Amygdala (tissue), 56 donors: ENCODE results near the gene ARSA.

ENCODE experiments used
- DNase-seq, 56 donors: peaks; one replicate each; lab custom pipeline; 2025; lab: John Stamatoyannopoulos, UW

Gene ARSA

GRCh38 chr22:50583294-50583861, 44.6 kb downstream of the ARSA start:
- no peak for DNase-seq

GRCh38 chr22:50582493-50583293, 45.3 kb downstream of the ARSA start, which contains the start of gene CHKB:
CHKB (minus strand) TSS chr22:50582849; CDS start chr22:50582781, 68 bp downstream.
- DNase-seq, result peak; percentile 84 to 99 (median 97)

GRCh38 chr22:50581950-50582492, 45.9 kb downstream of the ARSA start:
- peak in 2 of 56 donors; percentile 43 to 58 for DNase-seq

DNA sequence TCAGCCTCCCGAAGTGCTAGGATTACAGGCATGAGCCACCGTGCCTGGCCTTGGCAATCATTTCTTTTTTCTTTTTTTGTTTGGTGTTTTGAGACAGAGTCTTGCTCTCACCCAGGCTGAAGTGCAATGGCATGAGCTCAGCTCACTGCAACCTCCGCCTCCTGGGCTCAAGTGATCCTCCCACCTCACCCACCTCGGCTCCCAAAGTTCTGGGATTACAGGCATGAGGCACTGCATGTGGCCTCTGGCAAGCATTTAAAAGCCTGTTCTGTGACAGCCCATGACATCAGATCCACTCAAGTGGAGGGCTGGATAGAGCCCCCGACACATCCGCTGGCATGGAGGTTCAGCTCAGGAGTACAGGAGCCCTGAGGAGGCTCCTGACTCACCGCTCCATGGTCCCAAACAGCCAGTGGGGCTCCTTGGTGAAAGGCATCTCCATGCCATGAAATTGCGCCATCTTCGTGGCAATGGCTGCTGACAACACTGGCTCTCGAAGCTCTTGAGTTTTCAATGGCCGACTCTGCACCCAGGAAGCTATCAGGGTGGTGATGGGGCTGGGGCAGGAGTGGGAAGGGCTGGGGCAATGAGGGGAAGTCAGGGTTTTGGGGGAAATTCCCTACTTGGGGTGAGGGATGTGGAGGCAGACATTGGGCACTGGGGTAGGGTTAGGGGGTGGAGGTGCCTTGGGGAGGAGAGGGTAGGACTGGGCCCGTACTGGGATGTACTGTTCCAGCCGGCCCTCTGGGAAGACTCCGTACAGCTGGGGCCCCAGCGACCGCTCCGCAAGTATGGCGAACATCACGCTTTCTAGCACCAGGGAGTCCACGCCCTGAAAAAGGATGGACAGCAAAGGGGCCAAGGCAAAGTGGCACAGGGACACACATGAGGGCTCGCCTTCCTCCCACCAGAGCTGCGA, 46.7 kb downstream of the ARSA start:
- DNase-seq, result no peak

GRCh38 chr22:50579752-50580151, 48.2 kb downstream of the ARSA start:
- no peak for DNase-seq

DNA sequence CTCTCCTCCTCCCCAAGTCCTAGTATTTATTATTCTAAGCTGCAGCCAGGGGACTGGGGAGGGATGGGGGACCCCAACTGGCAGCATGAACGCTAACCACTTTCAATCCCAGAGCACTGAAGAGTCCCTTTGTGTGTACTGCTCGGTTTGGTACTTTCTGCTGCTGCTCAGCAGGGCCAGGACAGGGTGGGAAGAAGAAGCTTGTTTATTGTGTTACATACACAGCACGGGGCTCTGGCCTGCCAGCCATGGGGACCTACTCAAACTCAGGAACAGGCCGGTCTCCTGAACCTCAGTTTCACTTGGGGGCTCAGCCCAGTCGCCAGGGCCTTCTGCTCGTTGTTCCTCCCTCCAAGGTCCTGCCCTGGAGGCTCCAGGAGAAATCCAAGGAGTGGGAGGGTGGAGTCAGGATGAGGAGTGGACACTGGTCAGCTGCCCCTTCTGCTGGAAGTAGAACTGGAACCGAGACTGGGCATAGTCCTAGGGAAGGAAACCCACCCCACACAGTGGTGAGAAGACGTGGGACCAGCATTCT, 49.1 kb downstream of the ARSA start:
- DNase-seq, result no peak

GRCh38 chr22:50577987-50578775, 49.8 kb downstream of the ARSA start, which contains the start of gene CPT1B:
CPT1B (minus strand) TSS chr22:50578427; CDS start chr22:50577915, 512 bp downstream.
- no peak for DNase-seq

GRCh38 chr22:50577697-50577986, 50.3 kb downstream of the ARSA start:
- no peak for DNase-seq

DNA sequence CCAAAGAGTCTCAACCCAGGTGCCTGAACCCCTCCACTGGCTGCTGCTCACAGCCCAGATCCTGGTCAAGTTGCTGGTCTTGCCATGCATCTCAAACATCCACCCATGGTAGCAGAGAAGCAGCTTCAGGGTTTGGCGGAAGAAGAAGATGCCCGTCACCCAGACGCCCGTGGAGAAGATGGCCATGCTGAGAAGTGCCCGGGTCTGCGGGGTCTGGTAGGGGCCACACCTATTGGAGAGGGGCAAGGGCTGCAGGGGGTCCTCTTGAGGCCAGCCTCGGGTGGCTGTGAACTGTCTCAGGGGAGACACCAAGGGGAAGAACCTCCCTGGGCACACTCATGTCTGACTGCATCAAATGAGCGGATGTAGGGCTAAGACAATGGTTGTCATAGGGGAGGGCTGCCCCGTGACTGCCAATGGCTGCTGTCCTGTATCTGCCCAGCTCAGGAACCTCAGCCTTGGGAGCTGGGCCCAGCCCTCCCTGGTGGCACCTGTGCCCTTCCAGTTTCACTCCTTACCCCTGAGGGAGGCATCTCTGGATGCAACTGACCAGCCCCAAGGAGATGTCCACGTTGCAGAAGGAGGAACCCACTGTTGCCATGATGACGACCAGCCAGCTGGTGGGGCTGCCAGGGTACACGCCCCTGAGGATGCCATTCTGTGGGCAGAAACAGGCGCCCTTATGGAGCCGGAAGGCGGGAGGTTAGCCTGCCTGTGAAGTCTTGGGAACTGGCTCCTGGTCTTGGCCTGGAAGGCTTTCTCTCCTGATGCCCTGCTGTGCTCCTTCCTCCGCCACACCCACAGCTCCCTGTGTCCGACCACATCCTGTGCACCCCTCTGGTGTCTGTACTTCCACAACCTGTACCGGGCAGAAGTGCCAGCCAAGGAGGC, 50.9 kb downstream of the ARSA start:
- no peak for DNase-seq

DNA sequence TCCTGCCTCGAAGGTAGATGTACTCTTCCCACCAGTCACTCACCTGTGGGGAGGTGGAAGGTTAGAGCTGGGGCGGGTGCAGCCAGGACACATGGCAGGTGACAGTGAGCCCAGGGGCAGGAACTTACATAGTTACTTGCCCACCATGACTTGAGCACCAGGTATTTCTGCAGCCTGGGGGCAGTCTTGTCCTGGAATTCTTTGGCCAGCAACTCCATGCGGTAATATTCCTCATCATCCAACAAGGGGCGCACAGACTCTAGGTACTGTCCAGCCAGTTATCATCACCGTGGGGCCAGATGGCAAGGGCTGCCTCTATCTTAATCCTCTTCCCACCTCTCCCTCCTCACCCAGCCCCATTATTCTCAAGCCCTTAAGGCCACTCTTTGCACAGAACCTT, 51.9 kb downstream of the ARSA start:
- no peak for DNase-seq

DNA sequence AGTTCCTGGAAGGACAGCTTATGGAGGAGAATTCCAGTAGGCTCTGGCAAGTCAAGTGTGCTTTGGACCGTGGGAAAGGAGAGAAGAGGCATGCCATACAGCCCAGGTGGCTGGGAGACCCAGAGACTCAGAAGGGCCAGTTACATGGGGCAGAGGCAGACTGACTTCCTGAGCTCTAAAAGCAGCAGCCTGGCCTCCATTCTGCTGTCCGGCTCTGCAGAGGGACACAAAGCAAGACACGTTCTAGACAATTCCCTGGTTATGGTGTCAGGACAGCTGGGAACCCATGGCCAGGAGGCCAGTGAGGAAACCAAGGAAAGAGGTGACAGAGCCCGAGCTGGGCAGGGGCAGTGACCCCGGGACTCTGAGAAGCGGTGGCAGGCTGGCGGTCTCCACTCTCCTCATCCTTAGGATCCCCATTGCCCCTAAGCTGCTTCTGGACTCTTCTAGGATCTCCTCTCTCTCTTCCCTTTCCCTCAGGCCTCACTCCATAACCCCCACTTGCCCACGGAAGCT, 52.5 kb downstream of the ARSA start:
- no peak for DNase-seq
